ENCODE data around the gene MKS1. TPM values are rescaled to one million over a fixed set of nuclear protein-coding genes. Genes with fewer than 3 reads are reported as not detected.

Gene MKS1
- total and polyA plus RNA-seq, 10 of the 15 experiments (the other 5 are each of a cell fraction or from before 2014, with no cell fraction given), result 5.7 to 21.4 (median 13.9) TPM

DNA sequence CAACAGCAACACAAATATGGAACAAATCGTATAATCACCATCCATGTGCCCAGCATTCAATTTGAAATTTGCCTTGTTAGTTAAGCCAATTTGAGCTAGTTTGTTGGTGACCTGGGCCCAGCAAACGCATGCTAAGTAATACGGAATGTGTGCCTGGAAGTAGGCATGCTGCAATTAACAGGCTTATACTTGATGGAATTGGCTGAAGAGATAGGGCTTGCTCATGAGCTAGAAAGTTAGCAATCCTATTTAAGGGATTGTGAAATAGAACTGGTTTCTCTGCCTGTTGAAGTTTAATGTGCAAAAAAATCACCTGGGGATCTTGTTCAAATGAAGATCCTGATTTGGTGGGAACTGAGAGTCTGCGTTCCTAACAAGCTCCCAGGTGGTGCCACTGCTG lies 10.8 kb upstream of the MKS1 start:
- POLR2A ChIA-PET, result interaction anchor here (4.0 kb wide), 1 partner anchor 10 kb away, joined by 25 read pairs; the partner anchor contains the start of gene MKS1
- in situ Hi-C loops (cut with MboI), result no loop called here
- Histone ChIP-seq H3K9me3 (replicated peaks; ENCODE audit: control insufficient read depth, insufficient read depth, low read length) (no peaks in the 10 kb centered on the region; the same call in 2 of the 3 replicates), H4K20me1 (ENCODE audit: control insufficient read depth, insufficient read depth) (no peaks in the 10 kb centered on the region), H3K9ac (ENCODE audit: control insufficient read depth, insufficient read depth, low read length) (no peak overlapping the region), H3K4me3 (no peak overlapping the region), H3K27ac (ENCODE audit: control insufficient read depth, insufficient read depth) (no peak overlapping the region), H3K4me2 (ENCODE audit: control insufficient read depth, insufficient read depth) (no peak overlapping the region), H3K36me3 (ENCODE audit: control insufficient read depth in 2 of 2, insufficient read depth in 2 of 2, low read length in 1 of 2) (no peaks in the 10 kb centered on the region), H3K4me1 (ENCODE audit: control insufficient read depth, insufficient read depth, low read length) (peaks cover 21% of the 10 kb centered on the region), H3K27me3 (replicated peaks in 1 of 2; ENCODE audit: control insufficient read depth in 2 of 2, insufficient read depth in 2 of 2, low read length in 1 of 2) (no peaks in the 10 kb centered on the region), H2AFZ (ENCODE audit: control insufficient read depth, low read depth, low read length) (no peak overlapping the region), H3K79me2 (ENCODE audit: control insufficient read depth, insufficient read depth, low read length) (no peaks in the 10 kb centered on the region)
- FAIRE-seq (no peak), ATAC-seq (no peak), DNase-seq (ENCODE audit: low read depth, low spot score) (no peak)
- intact Hi-C loops (cut with micrococcal nuclease; ENCODE audit: unreplicated experiment), result no loop called here
- TF ChIP-seq, protein P1, sequence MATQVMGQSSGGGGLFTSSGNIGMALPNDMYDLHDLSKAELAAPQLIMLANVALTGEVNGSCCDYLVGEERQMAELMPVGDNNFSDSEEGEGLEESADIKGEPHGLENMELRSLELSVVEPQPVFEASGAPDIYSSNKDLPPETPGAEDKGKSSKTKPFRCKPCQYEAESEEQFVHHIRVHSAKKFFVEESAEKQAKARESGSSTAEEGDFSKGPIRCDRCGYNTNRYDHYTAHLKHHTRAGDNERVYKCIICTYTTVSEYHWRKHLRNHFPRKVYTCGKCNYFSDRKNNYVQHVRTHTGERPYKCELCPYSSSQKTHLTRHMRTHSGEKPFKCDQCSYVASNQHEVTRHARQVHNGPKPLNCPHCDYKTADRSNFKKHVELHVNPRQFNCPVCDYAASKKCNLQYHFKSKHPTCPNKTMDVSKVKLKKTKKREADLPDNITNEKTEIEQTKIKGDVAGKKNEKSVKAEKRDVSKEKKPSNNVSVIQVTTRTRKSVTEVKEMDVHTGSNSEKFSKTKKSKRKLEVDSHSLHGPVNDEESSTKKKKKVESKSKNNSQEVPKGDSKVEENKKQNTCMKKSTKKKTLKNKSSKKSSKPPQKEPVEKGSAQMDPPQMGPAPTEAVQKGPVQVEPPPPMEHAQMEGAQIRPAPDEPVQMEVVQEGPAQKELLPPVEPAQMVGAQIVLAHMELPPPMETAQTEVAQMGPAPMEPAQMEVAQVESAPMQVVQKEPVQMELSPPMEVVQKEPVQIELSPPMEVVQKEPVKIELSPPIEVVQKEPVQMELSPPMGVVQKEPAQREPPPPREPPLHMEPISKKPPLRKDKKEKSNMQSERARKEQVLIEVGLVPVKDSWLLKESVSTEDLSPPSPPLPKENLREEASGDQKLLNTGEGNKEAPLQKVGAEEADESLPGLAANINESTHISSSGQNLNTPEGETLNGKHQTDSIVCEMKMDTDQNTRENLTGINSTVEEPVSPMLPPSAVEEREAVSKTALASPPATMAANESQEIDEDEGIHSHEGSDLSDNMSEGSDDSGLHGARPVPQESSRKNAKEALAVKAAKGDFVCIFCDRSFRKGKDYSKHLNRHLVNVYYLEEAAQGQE (IDR thresholded peaks at IDR 0.05; ENCODE audit: low read depth, low read length), result no peak
- no peak for TF ChIP-seq SMARCA5 (IDR thresholded peaks at IDR 0.05)
- RAD21 ChIA-PET (ENCODE audit: unreplicated experiment), result interaction anchor here (0.9 kb wide), 1 partner anchor 8 kb away, joined by 3 read pairs; the partner anchor contains the start of gene LPO
- BruUV-seq (replicated peaks), result no TSS peak
- CTCF ChIA-PET, result interaction anchor here (1.0 to 7.0 kb wide), 3 partner anchors 11 to 30 kb away, joined by 6 to 78 read pairs (median 65); partner anchors contain the start of gene MKS1
- 94% methylated on average over 4 of the region's 4 CpGs for WGBS (ENCODE audit: insufficient coverage, insufficient replicate concordance, low lambda C conversion rate, missing lambda C conversion rate)
- SMC1A ChIA-PET (ENCODE audit: uncharacterized antibody, unreplicated experiment), result interaction anchor here (1.2 to 4.2 kb wide), 3 partner anchors 10 to 17 kb away, joined by 3 to 26 read pairs (median 7); partner anchors contain the start of gene MKS1

All from GM12878 (cell line).